HEK293 (cell line): ENCODE results near the gene SRC.

Experiments used
- CTCF ChIA-PET: fragments of 350-600 bp; formaldehyde crosslinking; extraction: SDS; loops from one replicate; lab custom pipeline; 2021; ENCODE audit warnings: antibody characterized with exemption; lab: Yijun Ruan, JAX
- POLR2A ChIA-PET: fragments of 300-600 bp; formaldehyde crosslinking; extraction: SDS; loops from one replicate; lab custom pipeline; 2020; ENCODE audit warnings: antibody characterized with exemption, inconsistent platforms; lab: Yijun Ruan, JAX
- H3K27ac ChIP-seq: fragments of 200-500 bp; sonication (Bioruptor generic); 2 replicates; pipeline ENCODE4 v1.5.1; 2014; ENCODE audit warnings: low read depth, low read length, control low read depth, inconsistent platforms; ENCODE audit errors: extremely low read depth
- H3K36me3 ChIP-seq, 2 experiments: fragments of 200-500 bp in 1 of 2; sonication (Bioruptor generic) in 1 of 2; 1 replicate in 1 of 2; 2 replicates in 1 of 2; pipeline ENCODE4 v1.5.1; 2014 to 2017; ENCODE audit warnings: inconsistent platforms in 2 of 2, low read length in 2 of 2; ENCODE audit not compliant: control insufficient read depth in 2 of 2, insufficient read depth in 1 of 2
- H3K4me1 ChIP-seq: fragments of 200-500 bp; sonication (Bioruptor generic); 2 replicates; pipeline ENCODE4 v1.5.1; 2014; ENCODE audit warnings: mild to moderate bottlenecking, low read length, inconsistent platforms; ENCODE audit not compliant: control insufficient read depth, insufficient read depth
- H3K4me3 ChIP-seq: 2 replicates; pipeline ENCODE4 v1.5.1; 2011; ENCODE audit warnings: low read depth, mild to moderate bottlenecking, control low read depth, low read length, moderate library complexity
- H3K9me3 ChIP-seq: fragments of 200-500 bp; sonication (Bioruptor generic); 2 replicates; pipeline ENCODE4 v1.5.1; 2014; ENCODE audit warnings: low read depth, low read length, inconsistent platforms; ENCODE audit not compliant: control insufficient read depth, insufficient read depth
- BCL11A ChIP-seq: fragments of 450-650 bp; formaldehyde crosslinking; IDR thresholded peaks from 2 replicates; pipeline ENCODE4 v1.5.1; 2016; ENCODE audit warnings: low read depth, missing biosample characterization, missing genetic modification characterization
- KLF1 ChIP-seq: fragments of 450-650 bp; formaldehyde crosslinking; IDR thresholded peaks from 2 replicates; pipeline ENCODE4 v1.5.1; 2016; ENCODE audit warnings: missing biosample characterization, missing genetic modification characterization
- SP7 ChIP-seq: fragments of 450-650 bp; formaldehyde crosslinking; IDR thresholded peaks from 2 replicates; pipeline ENCODE4 v1.5.1; 2016; ENCODE audit warnings: missing biosample characterization, missing genetic modification characterization
- ZBTB10 ChIP-seq: fragments of 450-650 bp; formaldehyde crosslinking; IDR thresholded peaks from 2 replicates; pipeline ENCODE4 v1.5.1; 2016; ENCODE audit warnings: missing biosample characterization, missing genetic modification characterization
- ZBTB7A ChIP-seq: fragments of 450-650 bp; formaldehyde crosslinking; IDR thresholded peaks from 2 replicates; pipeline ENCODE4 v1.5.1; 2016; ENCODE audit warnings: low read depth, missing biosample characterization, missing genetic modification characterization
- ZFP37 ChIP-seq: fragments of 450-650 bp; formaldehyde crosslinking; IDR thresholded peaks from 2 replicates; pipeline ENCODE4 v1.5.1; 2016; ENCODE audit warnings: missing biosample characterization, missing genetic modification characterization
- ZIC2 ChIP-seq: fragments of 450-650 bp; formaldehyde crosslinking; IDR thresholded peaks from 2 replicates; pipeline ENCODE4 v1.5.1; 2016; ENCODE audit warnings: missing biosample characterization, missing genetic modification characterization
- ZNF112 ChIP-seq: fragments of 450-650 bp; formaldehyde crosslinking; IDR thresholded peaks from 2 replicates; pipeline ENCODE4 v1.5.0; 2017; ENCODE audit warnings: missing biosample characterization, missing genetic modification characterization
- ZNF132 ChIP-seq: fragments of 450-650 bp; formaldehyde crosslinking; IDR thresholded peaks from 2 replicates; pipeline ENCODE4 v1.5.1; 2017; ENCODE audit warnings: missing biosample characterization, missing genetic modification characterization, borderline replicate concordance
- ZNF174 ChIP-seq: fragments of 450-650 bp; formaldehyde crosslinking; IDR thresholded peaks from 2 replicates; pipeline ENCODE4 v1.5.0; 2017; ENCODE audit warnings: missing biosample characterization, mild to moderate bottlenecking, missing genetic modification characterization
- ZNF248 ChIP-seq: fragments of 450-650 bp; formaldehyde crosslinking; IDR thresholded peaks from 2 replicates; pipeline ENCODE4 v1.5.1; 2017; ENCODE audit warnings: missing biosample characterization, missing genetic modification characterization
- ZNF266 ChIP-seq: fragments of 450-650 bp; formaldehyde crosslinking; IDR thresholded peaks from 2 replicates; pipeline ENCODE4 v1.5.1; 2016; ENCODE audit warnings: missing biosample characterization, missing genetic modification characterization, low read depth
- ZNF350 ChIP-seq: fragments of 450-650 bp; formaldehyde crosslinking; IDR thresholded peaks from 2 replicates; pipeline ENCODE4 v1.5.0; 2017; ENCODE audit warnings: missing biosample characterization, mild to moderate bottlenecking, missing genetic modification characterization
- ZNF354C ChIP-seq: fragments of 450-650 bp; formaldehyde crosslinking; IDR thresholded peaks from 2 replicates; pipeline ENCODE4 v1.5.1; 2016; ENCODE audit warnings: missing biosample characterization, missing genetic modification characterization, low read depth, borderline replicate concordance
- ZNF391 ChIP-seq: fragments of 450-650 bp; formaldehyde crosslinking; IDR thresholded peaks from 2 replicates; pipeline ENCODE4 v1.5.1; 2016; ENCODE audit warnings: low read depth, missing biosample characterization, missing genetic modification characterization, borderline replicate concordance
- ZNF530 ChIP-seq: fragments of 450-650 bp; formaldehyde crosslinking; IDR thresholded peaks from 2 replicates; pipeline ENCODE4 v1.5.1; 2016; ENCODE audit warnings: low read depth, missing biosample characterization, missing genetic modification characterization
- ZNF560 ChIP-seq: fragments of 450-650 bp; formaldehyde crosslinking; IDR thresholded peaks from 2 replicates; pipeline ENCODE4 v1.5.1; 2017; ENCODE audit warnings: missing biosample characterization, missing genetic modification characterization, borderline replicate concordance
- ZNF623 ChIP-seq: fragments of 450-650 bp; formaldehyde crosslinking; IDR thresholded peaks from 2 replicates; pipeline ENCODE4 v1.5.1; 2016; ENCODE audit warnings: missing biosample characterization, missing genetic modification characterization
- ZNF664 ChIP-seq: fragments of 450-650 bp; formaldehyde crosslinking; IDR thresholded peaks from 2 replicates; pipeline ENCODE4 v1.5.1; 2016; ENCODE audit warnings: missing biosample characterization, missing genetic modification characterization
- ZNF768 ChIP-seq: fragments of 450-650 bp; formaldehyde crosslinking; IDR thresholded peaks from 2 replicates; pipeline ENCODE4 v1.5.1; 2018; ENCODE audit warnings: missing biosample characterization, mild to moderate bottlenecking, missing genetic modification characterization
- ZNF830 ChIP-seq: fragments of 450-650 bp; IDR thresholded peaks from 2 replicates; pipeline ENCODE4 v1.5.0; 2018; ENCODE audit warnings: missing biosample characterization, missing genetic modification characterization, low read depth, mild to moderate bottlenecking, moderate library complexity
- TF ChIP-seq, protein P1 (sequence below): fragments of 450-650 bp; formaldehyde crosslinking; IDR thresholded peaks from 2 replicates; pipeline ENCODE4 v1.5.1; 2016; ENCODE audit warnings: missing biosample characterization, missing genetic modification characterization

The SRC gene

GRCh38 chr20:37362821-37363220 is 16.9 kb downstream of the SRC start:
- ChIA-PET POLR2A (no interaction called here), CTCF (interaction anchor here (0.6 kb wide), 1 partner anchor 87 kb away, joined by 3 read pairs; no protein-coding TSS in a partner anchor)
- no peak overlapping the region for H3K27ac ChIP-seq
- H3K4me3 ChIP-seq: no peak overlapping the region
- no peaks in the 10 kb centered on the region for H3K9me3 ChIP-seq
- TF ChIP-seq ZNF354C (tag by site-specific recombination) (no peak), ZNF530 (tag by site-specific recombination) (no peak), BCL11A (no peak), ZBTB7A (tag by site-specific recombination) (no peak), ZNF560 (tag by site-specific recombination) (no peak), ZNF830 (tag by site-specific recombination) (no peak)
- no peaks in the 10 kb centered on the region for H3K4me1 ChIP-seq
- peaks cover 10 to 29% of the 10 kb centered on the region in 2 experiments; a peak in 2 of 3 replicates for H3K36me3 ChIP-seq

- H3K36me3 ChIP-seq: peaks cover 10 to 33% of the 10 kb centered on the region in 2 experiments; a peak in 2 of 3 replicates
- CTCF ChIA-PET: interaction anchor here (0.6 kb wide), 1 partner anchor 88 kb away, joined by 3 read pairs; no protein-coding TSS in a partner anchor
- POLR2A ChIA-PET: no interaction called here
- no peak overlapping the region for H3K4me3 ChIP-seq
- no peaks in the 10 kb centered on the region for H3K4me1 ChIP-seq
- H3K9me3 ChIP-seq: no peaks in the 10 kb centered on the region
- H3K27ac ChIP-seq: no peak overlapping the region
- TF ChIP-seq ZNF768 (no peak), ZNF248 (tag by site-specific recombination) (no peak), ZIC2 (tag by site-specific recombination) (0 out of 2 replicates have a peak, but pooled peaks have one; percentile 20), ZNF132 (no peak)
These were observed 17.5 kb downstream of the SRC start for GRCh38 chr20:37363221-37364012.

DNA sequence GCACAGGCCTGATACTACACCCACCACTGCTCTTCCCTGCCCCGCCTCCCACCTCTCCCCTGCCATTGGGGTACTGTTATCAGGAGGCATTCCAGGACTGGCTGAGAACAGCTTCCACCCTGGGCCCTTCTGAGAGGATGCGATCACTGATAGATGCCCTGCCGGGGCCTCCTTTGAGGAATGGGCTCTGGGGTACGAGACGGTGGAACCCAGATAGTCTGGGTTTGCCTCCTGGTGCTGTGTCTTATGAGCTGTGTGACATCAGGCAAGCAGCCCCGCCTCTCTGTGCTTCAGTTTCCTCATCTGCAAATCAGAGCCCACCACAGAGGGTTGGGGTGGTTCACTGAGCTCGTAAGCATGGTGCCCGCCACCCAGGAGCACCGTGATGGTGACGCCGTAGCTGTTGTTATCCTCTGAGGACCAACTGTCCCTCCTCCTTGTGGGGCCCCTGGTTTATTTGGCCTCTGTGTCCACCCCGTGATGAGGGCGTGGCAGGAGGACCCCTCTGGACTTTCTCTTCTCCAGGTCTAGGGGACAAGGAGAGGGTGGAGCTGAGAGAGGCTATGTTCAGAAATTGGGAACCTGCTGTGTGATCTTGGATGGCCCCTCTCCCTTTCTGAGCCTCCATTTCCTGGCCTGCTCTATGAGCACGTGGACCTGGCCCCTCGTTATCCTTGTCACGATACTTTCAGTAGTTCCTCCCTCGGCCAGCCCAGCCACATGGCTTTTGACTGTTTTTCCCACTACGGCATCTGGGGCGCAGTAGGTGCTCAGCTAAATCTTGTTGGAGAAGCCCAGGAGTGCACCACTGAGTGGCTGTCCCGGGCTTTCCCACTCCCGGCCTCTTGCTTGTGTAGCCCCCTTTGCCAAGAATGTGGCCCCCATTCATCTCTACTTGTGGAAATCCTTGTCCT is 18.3 kb downstream of the SRC start:
- no peaks in the 10 kb centered on the region for H3K9me3 ChIP-seq
- ChIA-PET POLR2A (no interaction called here), CTCF (interaction anchor here (0.6 to 1.5 kb wide), 5 partner anchors 14 to 1528 kb away, joined by 3 to 5 read pairs (median 5); no protein-coding TSS in a partner anchor)
- TF ChIP-seq ZNF664 (peak; percentile 97), SP7 (tag by site-specific recombination) (no peak)
- peaks cover 10 to 33% of the 10 kb centered on the region in 2 experiments; a peak in 2 of 3 replicates for H3K36me3 ChIP-seq
- no peak overlapping the region for H3K4me3 ChIP-seq
- no peak overlapping the region for H3K27ac ChIP-seq
- no peaks in the 10 kb centered on the region for H3K4me1 ChIP-seq

- Histone ChIP-seq H3K4me1 (no peaks in the 10 kb centered on the region), H3K36me3 (peaks cover 10 to 33% of the 10 kb centered on the region in 2 experiments; a peak in 2 of 3 replicates), H3K4me3 (no peak overlapping the region), H3K27ac (no peak overlapping the region), H3K9me3 (no peaks in the 10 kb centered on the region)
- POLR2A ChIA-PET: no interaction called here
- CTCF ChIA-PET: interaction anchor here (0.6 to 1.5 kb wide), 5 partner anchors 15 to 1527 kb away, joined by 3 to 5 read pairs (median 5); no protein-coding TSS in a partner anchor
- TF ChIP-seq ZNF391 (tag by site-specific recombination) (no peak), ZNF623 (no peak), ZFP37 (no peak), ZBTB10 (tag by site-specific recombination) (no peak), ZNF174 (tag by site-specific recombination) (no peak), ZNF266 (no peak), KLF1 (tag by site-specific recombination) (no peak), ZNF350 (tag by site-specific recombination) (no peak), ZNF112 (tag by site-specific recombination) (no peak)
- TF ChIP-seq, protein P1, sequence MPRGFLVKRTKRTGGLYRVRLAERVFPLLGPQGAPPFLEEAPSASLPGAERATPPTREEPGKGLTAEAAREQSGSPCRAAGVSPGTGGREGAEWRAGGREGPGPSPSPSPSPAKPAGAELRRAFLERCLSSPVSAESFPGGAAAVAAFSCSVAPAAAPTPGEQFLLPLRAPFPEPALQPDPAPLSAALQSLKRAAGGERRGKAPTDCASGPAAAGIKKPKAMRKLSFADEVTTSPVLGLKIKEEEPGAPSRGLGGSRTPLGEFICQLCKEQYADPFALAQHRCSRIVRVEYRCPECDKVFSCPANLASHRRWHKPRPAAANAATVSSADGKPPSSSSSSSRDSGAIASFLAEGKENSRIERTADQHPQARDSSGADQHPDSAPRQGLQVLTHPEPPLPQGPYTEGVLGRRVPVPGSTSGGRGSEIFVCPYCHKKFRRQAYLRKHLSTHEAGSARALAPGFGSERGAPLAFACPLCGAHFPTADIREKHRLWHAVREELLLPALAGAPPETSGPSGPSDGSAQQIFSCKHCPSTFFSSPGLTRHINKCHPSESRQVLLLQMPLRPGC (tag by site-specific recombination): no peak
These were observed 19.0 kb downstream of the SRC start for GRCh38 chr20:37364927-37365272.
